ENCODE measurements around the gene GRM8.

GRCh38 chr7:126993626-126994213, 259.0 kb downstream of the GRM8 start:
- TF ChIP-seq CTCF (IDR thresholded peaks at IDR 0.05) (no peak), POLR2AphosphoS5 (IDR thresholded peaks at IDR 0.05) (no peak)

All from upper lobe of left lung (tissue), 4 donors.